Peyer's patch (tissue), 4 donors: ENCODE data around the gene PLXNA2. TPM values are rescaled to one million over a fixed set of nuclear protein-coding genes. Genes with fewer than 3 reads are reported as not detected.

Experiments
- DNase-seq, 3 donors: peaks; one replicate each; pipeline ENCODE4 v3.0.0-alpha.2; 2017 to 2019
- H3K27ac ChIP-seq, 4 donors: fragments of 200-600 bp; sonication (generic); one replicate each; pipeline ENCODE4 v1.5.1; 2016 to 2019
- H3K27me3 ChIP-seq, 2 donors: fragments of 200-600 bp; sonication (generic); one replicate each; pipeline ENCODE4 v1.5.1; 2019
- H3K36me3 ChIP-seq, 3 donors: fragments of 200-600 bp; sonication (generic); one replicate each; pipeline ENCODE4 v1.5.1; 2016 to 2019
- H3K4me1 ChIP-seq, 4 donors: fragments of 200-600 bp; sonication (generic); one replicate each; pipeline ENCODE4 v1.5.1; 2016 to 2019
- H3K4me3 ChIP-seq, 4 donors: fragments of 200-600 bp; sonication (generic); 1 replicate in 3 of 4; 2 replicates in 1 of 4; pipeline ENCODE4 v1.5.1; 2016 to 2019; ENCODE audit warnings: mild to moderate bottlenecking in 1 of 4
- H3K9me3 ChIP-seq, 4 donors: fragments of 200-600 bp; sonication (generic); one replicate each; pipeline ENCODE4 v1.5.1; 2016 to 2019; ENCODE audit warnings: mild to moderate bottlenecking in 1 of 4
- POLR2A ChIP-seq, 2 donors: fragments of 450-650 bp; IDR thresholded peaks; one replicate each; pipeline ENCODE4 v1.5.1; 2017; ENCODE audit warnings: antibody characterized with exemption in 2 of 2, mild to moderate bottlenecking in 2 of 2, moderate library complexity in 2 of 2
- total RNA-seq, 4 donors: library from RNA; depleted of rRNA; stranded (reverse); fragments of >200 nt; gene quantifications; one replicate each; pipeline ENCODE4 v1.1.0, GENCODE V29; 2016
- TF ChIP-seq, protein P1 (sequence below), 6 experiments: fragments of 450-650 bp in 4 of 6; fragments of 200-600 bp in 2 of 6; sonication (generic) in 1 of 6; IDR thresholded peaks; one replicate each; pipeline ENCODE4 v1.5.1; 2017 to 2019; ENCODE audit warnings: antibody characterized with exemption in 6 of 6, mild to moderate bottlenecking in 3 of 6, moderate library complexity in 1 of 6

The PLXNA2 gene
- total RNA-seq, 4 donors from 2014 or later = 51.5 to 70.2 (median 62.5) TPM

DNA sequence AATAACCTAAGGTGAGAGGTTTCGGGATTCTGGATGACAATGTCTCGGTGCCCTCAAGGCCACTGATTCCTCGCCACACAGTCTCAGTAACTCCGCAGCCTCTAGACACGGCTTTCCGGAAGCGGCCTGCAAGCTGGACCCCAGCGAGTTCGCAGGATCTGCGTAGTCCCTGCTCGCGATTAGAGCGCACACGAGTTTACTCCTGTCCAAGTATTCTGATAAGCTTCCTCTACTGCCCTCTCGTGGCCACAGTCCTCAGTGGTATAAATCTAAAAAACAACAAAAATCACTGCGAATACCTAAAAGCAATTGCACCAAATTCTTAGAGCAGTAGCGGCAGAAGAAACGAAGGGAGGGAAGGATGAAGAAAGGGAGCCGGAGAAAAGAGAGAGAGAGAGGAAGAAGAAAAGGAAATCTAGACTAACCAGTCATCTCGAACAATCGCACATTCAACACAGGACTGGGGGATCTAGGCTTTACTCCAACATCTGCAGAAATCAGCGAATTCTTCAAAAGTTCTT is 1.1 kb upstream of the PLXNA2 start:
- no peaks in the 10 kb centered on the region for H3K36me3 ChIP-seq
- H3K27ac ChIP-seq = peak overlapping the region; percentile 73 to 92 (median 86)
- no peaks in the 10 kb centered on the region for H3K9me3 ChIP-seq
- peaks cover 0 to 25% (median 5%) of the 10 kb centered on the region in 4 donors for H3K4me1 ChIP-seq
- no peaks in the 10 kb centered on the region for H3K27me3 ChIP-seq
- peak; percentile 84 to 97 (median 95) for DNase-seq
- H3K4me3 ChIP-seq = peak overlapping the region; percentile 67 to 89 (median 71)
- no peak for TF ChIP-seq POLR2A (IDR thresholded peaks at IDR 0.05)
- TF ChIP-seq, protein P1, sequence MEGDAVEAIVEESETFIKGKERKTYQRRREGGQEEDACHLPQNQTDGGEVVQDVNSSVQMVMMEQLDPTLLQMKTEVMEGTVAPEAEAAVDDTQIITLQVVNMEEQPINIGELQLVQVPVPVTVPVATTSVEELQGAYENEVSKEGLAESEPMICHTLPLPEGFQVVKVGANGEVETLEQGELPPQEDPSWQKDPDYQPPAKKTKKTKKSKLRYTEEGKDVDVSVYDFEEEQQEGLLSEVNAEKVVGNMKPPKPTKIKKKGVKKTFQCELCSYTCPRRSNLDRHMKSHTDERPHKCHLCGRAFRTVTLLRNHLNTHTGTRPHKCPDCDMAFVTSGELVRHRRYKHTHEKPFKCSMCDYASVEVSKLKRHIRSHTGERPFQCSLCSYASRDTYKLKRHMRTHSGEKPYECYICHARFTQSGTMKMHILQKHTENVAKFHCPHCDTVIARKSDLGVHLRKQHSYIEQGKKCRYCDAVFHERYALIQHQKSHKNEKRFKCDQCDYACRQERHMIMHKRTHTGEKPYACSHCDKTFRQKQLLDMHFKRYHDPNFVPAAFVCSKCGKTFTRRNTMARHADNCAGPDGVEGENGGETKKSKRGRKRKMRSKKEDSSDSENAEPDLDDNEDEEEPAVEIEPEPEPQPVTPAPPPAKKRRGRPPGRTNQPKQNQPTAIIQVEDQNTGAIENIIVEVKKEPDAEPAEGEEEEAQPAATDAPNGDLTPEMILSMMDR (IDR thresholded peaks at IDR 0.05) = peak; percentile 65 to 93 (median 85)

DNA sequence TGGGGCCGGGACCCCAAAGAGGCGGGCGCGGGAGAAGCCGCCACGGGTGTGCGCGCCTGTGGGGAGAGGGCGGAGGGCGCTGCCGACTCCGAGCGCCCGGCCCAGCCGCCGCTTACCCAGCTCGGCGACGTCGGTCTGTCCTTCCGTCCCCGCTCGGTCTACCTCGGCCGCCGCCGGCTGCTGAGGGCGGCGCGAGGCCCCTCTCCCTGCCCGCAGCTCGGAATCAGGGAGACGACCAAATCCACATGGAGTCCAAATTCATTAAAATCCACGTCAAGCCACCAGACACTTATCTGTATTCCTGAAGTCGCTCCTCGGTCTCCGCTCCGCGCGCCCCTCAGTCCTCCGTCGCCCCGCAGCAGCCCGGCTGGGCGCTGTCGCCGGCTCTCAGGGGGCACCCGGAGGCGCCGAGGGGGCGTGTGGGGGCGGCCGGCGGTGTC is 637 bp downstream of the PLXNA2 start:
- Histone ChIP-seq H3K4me1 (peaks cover 0 to 36% (median 5%) of the 10 kb centered on the region in 4 donors), H3K36me3 (no peaks in the 10 kb centered on the region), H3K4me3 (peak overlapping the region; percentile 67 to 89 (median 71)), H3K9me3 (no peaks in the 10 kb centered on the region), H3K27me3 (no peaks in the 10 kb centered on the region), H3K27ac (peak overlapping the region; percentile 73 to 92 (median 86))
- TF ChIP-seq, protein P1 (IDR thresholded peaks at IDR 0.05) = no peak
- no peak for TF ChIP-seq POLR2A (IDR thresholded peaks at IDR 0.05)
- DNase-seq = peak in 1 of 3 donors; percentile 75

DNA sequence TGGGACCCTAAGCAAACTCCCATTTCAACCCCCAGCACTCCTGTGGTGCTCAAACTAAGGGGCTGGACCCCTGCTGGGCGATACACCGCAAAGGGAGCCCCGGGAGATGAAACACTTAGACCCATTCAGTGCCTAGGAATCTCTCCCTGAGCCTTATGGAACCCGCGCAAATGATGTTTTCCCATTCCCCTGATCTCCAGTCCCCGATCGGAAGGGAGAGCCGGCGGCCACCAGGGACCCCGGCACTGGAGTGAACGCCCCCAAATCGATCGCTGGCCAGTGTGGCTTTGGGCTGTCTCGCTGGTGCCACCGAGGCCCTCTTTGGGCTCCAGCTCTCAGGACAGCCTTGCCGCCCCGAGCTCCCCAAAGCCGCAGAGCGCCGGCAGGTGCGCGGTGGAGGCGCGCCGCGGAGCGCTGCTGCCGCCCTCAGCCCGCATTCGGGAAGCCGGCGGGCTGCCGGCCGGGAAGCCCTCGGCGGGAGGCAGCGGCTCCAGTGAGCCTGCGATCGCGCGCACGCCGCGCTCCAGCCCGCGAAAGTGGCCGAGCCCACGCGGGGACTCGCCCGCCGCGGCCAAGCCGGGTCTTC is 1.1 kb downstream of the PLXNA2 start:
- no peaks in the 10 kb centered on the region for H3K9me3 ChIP-seq
- no peaks in the 10 kb centered on the region for H3K27me3 ChIP-seq
- no peaks in the 10 kb centered on the region for H3K36me3 ChIP-seq
- H3K4me3 ChIP-seq = peak overlapping the region; percentile 67 to 89 (median 71)
- TF ChIP-seq POLR2A (IDR thresholded peaks at IDR 0.05) = no peak
- TF ChIP-seq, protein P1 (IDR thresholded peaks at IDR 0.05) = peak in 2 of 6 experiments; percentile 36 to 54
- DNase-seq = peak in 2 of 3 donors; percentile 51 to 76
- H3K4me1 ChIP-seq = peaks cover 0 to 41% (median 5%) of the 10 kb centered on the region in 4 donors
- peak overlapping the region; percentile 73 to 92 (median 86) for H3K27ac ChIP-seq

DNA sequence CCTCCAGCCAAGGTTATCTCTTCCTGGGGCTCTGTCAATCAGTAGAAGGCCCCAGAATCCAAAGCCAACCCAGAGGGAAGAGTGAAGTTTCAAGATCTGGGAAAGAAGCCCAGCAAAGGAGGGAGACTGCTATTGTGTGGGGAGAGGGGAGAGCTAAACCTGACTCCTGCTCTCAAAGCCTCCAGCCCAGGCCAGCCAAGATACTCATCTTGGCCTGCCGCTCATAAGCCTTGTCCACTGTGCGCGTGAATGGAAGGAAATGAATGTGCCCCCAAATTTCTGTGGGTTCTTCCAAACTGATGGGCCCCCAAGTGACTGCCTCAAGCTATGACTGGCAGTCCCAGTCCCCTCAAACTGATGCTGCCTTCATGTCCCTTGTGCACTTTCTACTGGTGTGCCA is 2.0 kb downstream of the PLXNA2 start:
- peaks cover 0 to 48% (median 5%) of the 10 kb centered on the region in 4 donors for H3K4me1 ChIP-seq
- peak overlapping the region in 2 of 4 donors; percentile 87 to 93 for H3K27ac ChIP-seq
- H3K27me3 ChIP-seq = no peaks in the 10 kb centered on the region
- H3K9me3 ChIP-seq = no peaks in the 10 kb centered on the region
- H3K4me3 ChIP-seq = peak overlapping the region in 3 of 4 donors; percentile 70 to 89 (median 72)
- TF ChIP-seq, protein P1 (IDR thresholded peaks at IDR 0.05) = no peak
- TF ChIP-seq POLR2A (IDR thresholded peaks at IDR 0.05) = no peak
- DNase-seq = no peak
- H3K36me3 ChIP-seq = no peaks in the 10 kb centered on the region

DNA sequence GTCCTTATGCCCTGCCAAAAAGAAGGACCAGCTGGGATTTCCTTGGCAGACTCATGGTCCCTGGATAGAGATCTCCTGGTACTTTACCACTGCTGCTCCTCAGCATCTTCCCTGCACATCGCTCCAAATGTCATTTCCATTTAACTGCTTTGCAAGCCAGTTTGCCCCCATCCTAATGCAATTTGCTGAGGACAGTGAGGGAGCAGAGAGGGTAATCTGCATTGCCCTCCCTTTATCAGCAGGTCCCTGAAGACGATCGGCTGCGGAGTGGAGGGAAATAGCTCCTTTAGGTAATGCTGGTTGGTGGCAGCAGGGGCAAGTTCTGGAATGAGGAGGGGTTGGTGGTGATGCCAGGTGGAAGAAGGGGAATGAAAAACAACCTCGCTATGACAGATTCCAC is 2.7 kb downstream of the PLXNA2 start:
- H3K4me1 ChIP-seq = peaks cover 0 to 55% (median 6%) of the 10 kb centered on the region in 4 donors
- no peak for DNase-seq

More for the DNA sequence above, 2.7 kb downstream of the PLXNA2 start:
- no peaks in the 10 kb centered on the region for H3K36me3 ChIP-seq
- H3K4me3 ChIP-seq = peak overlapping the region in 2 of 4 donors; percentile 72 to 89
- peak overlapping the region in 1 of 4 donors; percentile 93 for H3K27ac ChIP-seq
- TF ChIP-seq, protein P1 (IDR thresholded peaks at IDR 0.05) = no peak
- TF ChIP-seq POLR2A (IDR thresholded peaks at IDR 0.05) = no peak
- H3K9me3 ChIP-seq = no peaks in the 10 kb centered on the region
- no peaks in the 10 kb centered on the region for H3K27me3 ChIP-seq
